GM21526 (cell line): ENCODE measurements around the gene PPARGC1A.

Source experiments
- ATAC-seq: cut with Tn5 transposase; IDR thresholded peaks from one replicate; pipeline ENCODE4 v1.9.1; 2021; ENCODE audit warnings: moderate library complexity; ENCODE audit not compliant: unreplicated experiment, low FRiP score

PPARGC1A gene

GRCh38 chr4:23911675-23912455 lies 22.0 kb upstream of the PPARGC1A start:
- no peak for ATAC-seq

GRCh38 chr4:23909671-23910070 lies 19.8 kb upstream of the PPARGC1A start:
- no peak for ATAC-seq

- ATAC-seq, result no peak
These were observed 17.0 kb upstream of the PPARGC1A start for GRCh38 chr4:23906839-23907238.

- no peak for ATAC-seq
These were observed 14.8 kb upstream of the PPARGC1A start for GRCh38 chr4:23904639-23905071.

DNA sequence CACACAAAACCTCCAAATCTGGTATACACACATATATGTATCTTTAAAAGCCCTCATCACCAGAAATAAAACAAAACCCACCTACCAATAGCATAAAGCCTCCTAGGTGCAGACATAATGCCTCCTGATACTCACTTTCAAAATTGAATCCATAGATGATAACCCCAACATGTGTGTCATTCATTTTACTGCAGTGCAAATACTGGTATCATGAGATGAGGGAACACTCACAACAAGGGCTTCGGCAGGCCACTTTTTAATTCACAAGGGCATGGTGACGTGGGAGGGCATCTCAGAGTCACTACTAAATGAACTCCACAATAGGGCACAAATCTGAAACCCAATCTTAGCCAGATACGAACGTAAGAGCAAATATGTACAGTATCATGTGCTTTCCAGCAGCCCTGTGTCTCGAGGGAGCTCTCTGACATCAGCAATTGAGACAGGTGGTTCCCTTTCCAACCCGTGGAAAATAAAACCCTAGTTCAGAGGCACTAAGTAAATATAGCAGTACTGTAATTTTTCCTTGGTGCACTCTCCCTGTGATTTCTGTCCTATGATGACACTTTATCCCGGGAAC lies 14.1 kb upstream of the PPARGC1A start:
- no peak for ATAC-seq

- ATAC-seq, result no peak
These were observed 12.5 kb upstream of the PPARGC1A start for GRCh38 chr4:23902222-23902804.

- no peak for ATAC-seq
These were observed 10.8 kb upstream of the PPARGC1A start for GRCh38 chr4:23900636-23901035.

GRCh38 chr4:23899565-23899964 lies 9.7 kb upstream of the PPARGC1A start:
- ATAC-seq, result no peak

- ATAC-seq, result no peak
These were observed 7.8 kb upstream of the PPARGC1A start for GRCh38 chr4:23897564-23898109.

- ATAC-seq, result no peak
These were observed 4.2 kb upstream of the PPARGC1A start for GRCh38 chr4:23894021-23894420.

GRCh38 chr4:23891064-23891421 lies 1.2 kb upstream of the PPARGC1A start:
- no peak for ATAC-seq

DNA sequence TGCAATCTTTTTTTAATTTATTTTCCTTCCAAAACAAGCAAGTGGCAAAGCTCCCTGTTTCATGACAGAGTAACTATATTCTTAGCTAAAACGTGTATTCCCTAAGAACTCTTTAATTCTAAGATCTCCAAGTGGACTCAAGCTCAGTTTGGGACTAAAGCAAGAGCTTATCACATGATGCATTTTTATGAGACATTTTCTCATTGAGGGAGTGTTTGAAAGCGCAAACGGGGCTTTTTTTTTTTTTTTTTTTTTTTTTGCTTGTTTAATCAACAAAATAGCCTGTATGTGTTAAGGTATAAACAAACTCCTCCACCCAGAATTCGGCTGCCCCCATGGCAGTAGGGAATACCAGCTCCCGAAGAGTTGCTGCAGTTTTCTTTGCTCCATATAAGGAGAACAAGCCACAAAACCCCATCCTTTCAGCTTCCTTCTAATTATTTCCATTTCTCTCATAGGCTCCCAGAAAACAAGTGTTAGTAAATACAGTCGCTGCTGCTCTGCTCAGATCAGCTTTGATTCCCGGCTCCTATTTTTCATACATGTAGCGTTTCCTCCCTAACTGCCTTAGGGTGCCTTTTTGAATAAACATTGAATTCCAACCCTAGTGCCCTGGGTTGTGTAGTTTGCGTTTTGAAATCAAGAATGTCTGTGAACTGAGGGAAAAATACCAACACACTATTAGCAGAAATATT lies 669 bp upstream of the PPARGC1A start:
- no peak for ATAC-seq

DNA sequence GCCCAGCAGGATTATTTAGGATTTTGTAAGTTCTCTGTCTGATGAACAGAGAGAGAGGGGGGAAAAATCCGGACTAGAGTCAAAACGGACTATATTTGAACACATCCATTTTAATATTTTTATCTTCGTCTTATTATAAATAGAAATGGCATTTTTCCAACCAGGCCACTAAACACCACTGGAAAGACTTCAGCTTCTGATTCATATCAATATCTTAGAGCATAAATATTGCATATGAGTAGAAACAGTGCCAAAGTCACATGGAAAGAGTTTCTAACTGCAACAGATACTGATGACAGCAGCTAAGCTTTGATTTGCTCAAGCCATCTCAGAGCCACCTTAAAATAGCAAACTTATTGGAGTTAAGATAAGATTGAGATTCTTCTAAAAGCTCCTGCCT lies 456 bp downstream of the PPARGC1A start:
- ATAC-seq, result no peak

DNA sequence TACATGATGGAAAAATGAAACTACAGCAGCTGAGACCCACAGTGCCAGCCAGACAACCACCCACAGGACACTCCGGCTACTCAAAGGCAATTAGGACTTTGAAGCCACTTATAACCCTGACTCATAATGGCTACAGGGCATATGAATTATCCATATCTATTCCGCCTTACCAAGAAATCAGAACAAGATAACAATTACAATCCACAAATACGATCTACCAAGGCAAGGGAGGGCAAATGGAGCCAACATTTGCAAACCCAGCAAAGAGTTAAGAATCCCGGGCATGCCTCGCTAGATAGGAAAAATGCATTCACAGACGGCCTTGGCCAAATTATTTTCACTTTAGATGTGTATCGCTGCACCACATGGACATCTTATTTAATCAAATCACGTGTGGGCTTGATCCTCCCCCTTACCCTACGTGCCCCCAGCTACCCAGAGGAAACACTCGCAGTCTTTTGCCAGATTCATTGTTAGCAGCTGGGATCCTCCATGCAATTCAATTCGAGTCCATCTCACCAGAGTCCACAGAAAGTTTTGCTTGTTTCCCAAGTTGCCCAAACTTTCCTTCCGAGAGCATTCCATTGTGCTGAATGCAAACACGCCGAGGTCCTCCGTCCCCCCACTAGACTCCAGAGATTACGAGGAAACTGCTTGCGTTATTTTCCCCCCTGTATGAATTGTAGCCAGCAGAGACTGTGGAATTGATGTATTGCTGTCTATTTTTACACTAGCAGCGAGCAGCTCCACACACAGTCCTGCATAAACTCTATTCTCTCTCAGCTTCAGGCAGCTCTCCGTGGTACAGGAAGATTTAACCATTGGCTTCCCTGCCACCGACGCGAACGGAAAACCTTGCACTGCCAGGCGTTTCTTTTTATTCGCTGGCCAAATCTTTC lies 1.2 kb downstream of the PPARGC1A start:
- ATAC-seq, result no peak

- ATAC-seq, result no peak
These were observed 1.9 kb downstream of the PPARGC1A start for GRCh38 chr4:23887989-23888388.

GRCh38 chr4:23887173-23887572 lies 2.7 kb downstream of the PPARGC1A start:
- ATAC-seq, result no peak

GRCh38 chr4:23885943-23886590 lies 3.8 kb downstream of the PPARGC1A start:
- ATAC-seq, result no peak

- ATAC-seq, result no peak
These were observed 5.1 kb downstream of the PPARGC1A start for GRCh38 chr4:23884741-23885140.

DNA sequence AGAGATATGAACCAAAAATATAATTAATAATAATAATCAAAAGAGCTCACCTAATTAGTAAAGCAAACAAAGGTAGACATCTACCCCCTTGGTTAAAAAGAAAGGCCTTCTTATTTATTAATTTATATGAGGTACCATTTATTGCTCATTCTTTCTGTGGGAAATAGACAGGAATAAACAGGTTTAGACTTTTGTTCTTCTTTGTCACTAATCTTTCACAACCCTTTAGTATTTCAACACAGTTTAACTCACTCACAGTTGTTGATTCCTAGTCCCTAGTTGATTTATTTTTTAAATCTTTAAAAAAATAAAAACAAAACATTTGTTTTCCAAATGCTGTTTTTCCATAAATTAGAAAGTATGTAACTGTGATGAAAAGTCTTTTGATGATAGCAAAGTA lies 5.6 kb downstream of the PPARGC1A start:
- ATAC-seq, result no peak
